Spleen (tissue), 7 donors: ENCODE data around the gene GRAP2.

Experiments
- CTCF ChIP-seq, 11 experiments: fragments of 200-600 bp in 7 of 11; fragments of 450-650 bp in 4 of 11; sonication (generic) in 4 of 11; IDR thresholded peaks in 8 of 11; conservative IDR thresholded peaks in 3 of 11; 1 replicate in 7 of 11; 2 replicates in 4 of 11; pipeline versions ENCODE4 v1.4.0 to v1.8.0; 2016 to 2021; ENCODE audit warnings: antibody characterized with exemption in 11 of 11, inconsistent platforms in 4 of 11, mild to moderate bottlenecking in 1 of 11
- POLR2A ChIP-seq, 3 donors: fragments of 450-650 bp; IDR thresholded peaks; one replicate each; pipeline ENCODE4 v1.5.1; 2017; ENCODE audit warnings: antibody characterized with exemption in 3 of 3, mild to moderate bottlenecking in 1 of 3
- POLR2AphosphoS5 ChIP-seq, 3 donors: sonication (generic); formaldehyde crosslinking; IDR thresholded peaks; one replicate each; pipeline ENCODE4 v1.5.1; 2017; ENCODE audit warnings: antibody characterized with exemption in 3 of 3
- donor health status: DM: no; HTN: no; CAD: no; lungs with moderate emphysema.
- donor health status: DM: no; HTN: no; CAD: no.
- donor health status: DM: no; HTN: no; CAD: no.

- TF ChIP-seq CTCF (IDR thresholded peaks at IDR 0.05 in 8 of 11, conservative IDR thresholded peaks at IDR 0.05 in 3 of 11) (no peak), POLR2A (IDR thresholded peaks at IDR 0.05) (no peak), POLR2AphosphoS5 (IDR thresholded peaks at IDR 0.05) (no peak)
These were observed 7.9 kb downstream of the GRAP2 start for GRCh38 chr22:39908737-39909136.
